ENCODE measurements around the gene SYK.

SYK gene

GRCh38 chr9:90909747-90910283 is 108.2 kb downstream of the SYK start:
- CTCF ChIA-PET = no interaction called here
- H3K4me3 ChIP-seq (ENCODE audit: low read depth, low read length) = no peak overlapping the region
- H3K9me3 ChIP-seq (ENCODE audit: control insufficient read depth, insufficient read depth, low read depth, low read length) = no peaks in the 10 kb centered on the region
- no peaks in the 10 kb centered on the region for H3K4me1 ChIP-seq (ENCODE audit: control insufficient read depth, insufficient read depth, low read length)
- no peaks in the 10 kb centered on the region for H3K36me3 ChIP-seq (ENCODE audit: control insufficient read depth in 2 of 2, insufficient read depth in 1 of 2, low read length in 2 of 2)
- POLR2A ChIA-PET = no interaction called here
- TF ChIP-seq ZNF157 (tag by site-specific recombination; IDR thresholded peaks at IDR 0.05) (peak; percentile 95), ZBTB7A (tag by site-specific recombination; IDR thresholded peaks at IDR 0.05; ENCODE audit: low read depth) (no peak), SCRT2 (tag by site-specific recombination; IDR thresholded peaks at IDR 0.05) (no peak), ZNF391 (tag by site-specific recombination; IDR thresholded peaks at IDR 0.05; ENCODE audit: borderline replicate concordance, low read depth) (no peak), ZNF544 (tag by site-specific recombination; IDR thresholded peaks at IDR 0.05) (no peak), ZBTB20 (tag by site-specific recombination; IDR thresholded peaks at IDR 0.05) (no peak), ZNF248 (tag by site-specific recombination; IDR thresholded peaks at IDR 0.05) (no peak), KLF7 (tag by site-specific recombination; IDR thresholded peaks at IDR 0.05; ENCODE audit: borderline replicate concordance) (no peak), ZNF169 (tag by site-specific recombination; IDR thresholded peaks at IDR 0.05) (no peak)
- no peak overlapping the region for H3K27ac ChIP-seq (ENCODE audit: extremely low read depth, low read depth, low read length)

DNA sequence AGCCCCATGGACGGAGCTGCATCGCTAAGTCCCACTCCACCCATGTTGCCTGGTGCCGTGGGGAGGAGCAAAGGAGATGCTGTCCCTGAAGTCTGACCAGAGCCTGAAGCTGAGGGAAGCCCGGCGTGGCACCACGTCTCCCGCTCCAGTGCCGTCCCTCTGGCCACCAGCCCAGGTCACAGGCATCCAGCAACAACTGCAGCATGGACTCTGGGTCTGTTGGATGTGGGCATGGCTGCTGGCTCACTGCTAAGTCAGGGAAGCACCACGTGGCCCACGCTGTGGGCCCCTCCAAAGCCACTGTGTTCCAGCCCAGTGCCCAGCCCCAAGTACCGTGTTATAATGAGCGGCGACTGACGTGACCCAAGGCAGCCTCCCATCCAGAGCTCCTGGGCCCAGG is 112.6 kb downstream of the SYK start:
- Histone ChIP-seq H3K4me3 (ENCODE audit: low read depth, low read length) (no peak overlapping the region), H3K9me3 (ENCODE audit: control insufficient read depth, insufficient read depth, low read depth, low read length) (no peaks in the 10 kb centered on the region), H3K4me1 (ENCODE audit: control insufficient read depth, insufficient read depth, low read length) (no peaks in the 10 kb centered on the region), H3K36me3 (ENCODE audit: control insufficient read depth in 2 of 2, insufficient read depth in 1 of 2, low read length in 2 of 2) (no peaks in the 10 kb centered on the region), H3K27ac (ENCODE audit: extremely low read depth, low read depth, low read length) (no peak overlapping the region)
- POLR2A ChIA-PET = interaction anchor here (0.7 kb wide), 1 partner anchor 512 kb away, joined by 3 read pairs; no protein-coding TSS in a partner anchor
- no peak for TF ChIP-seq ZNF555 (tag by site-specific recombination; conservative IDR thresholded peaks at IDR 0.05)
- no peak for TF ChIP-seq ZXDB (tag by site-specific recombination; IDR thresholded peaks at IDR 0.05)
- no peak for TF ChIP-seq ZBTB49 (tag by site-specific recombination; IDR thresholded peaks at IDR 0.05; ENCODE audit: low read depth)
- TF ChIP-seq ZNF514 (tag by site-specific recombination; IDR thresholded peaks at IDR 0.05) = no peak
- no peak for TF ChIP-seq ZNF341 (tag by site-specific recombination; IDR thresholded peaks at IDR 0.05; ENCODE audit: low read depth)
- CTCF ChIA-PET = interaction anchor here (0.5 to 4.7 kb wide), 33 partner anchors 8 to 1037 kb away, joined by 3 to 94 read pairs (median 5); partner anchors contain the start of genes NFIL3 and ROR2

GRCh38 chr9:90914868-90915483 is 113.4 kb downstream of the SYK start:
- Histone ChIP-seq H3K27ac (ENCODE audit: extremely low read depth, low read depth, low read length) (no peak overlapping the region), H3K4me1 (ENCODE audit: control insufficient read depth, insufficient read depth, low read length) (no peaks in the 10 kb centered on the region), H3K4me3 (ENCODE audit: low read depth, low read length) (no peak overlapping the region), H3K36me3 (ENCODE audit: control insufficient read depth in 2 of 2, insufficient read depth in 1 of 2, low read length in 2 of 2) (no peaks in the 10 kb centered on the region), H3K9me3 (ENCODE audit: control insufficient read depth, insufficient read depth, low read depth, low read length) (no peaks in the 10 kb centered on the region)
- TF ChIP-seq TCF7L2 (IDR thresholded peaks at IDR 0.05; ENCODE audit: borderline replicate concordance, low read depth, low read length) = no peak
- TF ChIP-seq, protein P1, sequence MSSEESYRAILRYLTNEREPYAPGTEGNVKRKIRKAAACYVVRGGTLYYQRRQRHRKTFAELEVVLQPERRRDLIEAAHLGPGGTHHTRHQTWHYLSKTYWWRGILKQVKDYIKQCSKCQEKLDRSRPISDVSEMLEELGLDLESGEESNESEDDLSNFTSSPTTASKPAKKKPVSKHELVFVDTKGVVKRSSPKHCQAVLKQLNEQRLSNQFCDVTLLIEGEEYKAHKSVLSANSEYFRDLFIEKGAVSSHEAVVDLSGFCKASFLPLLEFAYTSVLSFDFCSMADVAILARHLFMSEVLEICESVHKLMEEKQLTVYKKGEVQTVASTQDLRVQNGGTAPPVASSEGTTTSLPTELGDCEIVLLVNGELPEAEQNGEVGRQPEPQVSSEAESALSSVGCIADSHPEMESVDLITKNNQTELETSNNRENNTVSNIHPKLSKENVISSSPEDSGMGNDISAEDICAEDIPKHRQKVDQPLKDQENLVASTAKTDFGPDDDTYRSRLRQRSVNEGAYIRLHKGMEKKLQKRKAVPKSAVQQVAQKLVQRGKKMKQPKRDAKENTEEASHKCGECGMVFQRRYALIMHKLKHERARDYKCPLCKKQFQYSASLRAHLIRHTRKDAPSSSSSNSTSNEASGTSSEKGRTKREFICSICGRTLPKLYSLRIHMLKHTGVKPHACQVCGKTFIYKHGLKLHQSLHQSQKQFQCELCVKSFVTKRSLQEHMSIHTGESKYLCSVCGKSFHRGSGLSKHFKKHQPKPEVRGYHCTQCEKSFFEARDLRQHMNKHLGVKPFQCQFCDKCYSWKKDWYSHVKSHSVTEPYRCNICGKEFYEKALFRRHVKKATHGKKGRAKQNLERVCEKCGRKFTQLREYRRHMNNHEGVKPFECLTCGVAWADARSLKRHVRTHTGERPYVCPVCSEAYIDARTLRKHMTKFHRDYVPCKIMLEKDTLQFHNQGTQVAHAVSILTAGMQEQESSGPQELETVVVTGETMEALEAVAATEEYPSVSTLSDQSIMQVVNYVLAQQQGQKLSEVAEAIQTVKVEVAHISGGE (tag by site-specific recombination; conservative IDR thresholded peaks at IDR 0.05; ENCODE audit: low read depth) = no peak
- peak; percentile 36; the same call in 1 of the 2 replicates for TF ChIP-seq ZNF660 (tag by site-specific recombination; IDR thresholded peaks at IDR 0.05)
- TF ChIP-seq GLIS2 (tag by site-specific recombination; IDR thresholded peaks at IDR 0.05) = peak; percentile 42; the same call in 1 of the 2 replicates
- TF ChIP-seq CTCF (tag by site-specific recombination; IDR thresholded peaks at IDR 0.05) = peak; percentile 83
- no peak for TF ChIP-seq ZNF549 (tag by site-specific recombination; IDR thresholded peaks at IDR 0.05)
- no peak for TF ChIP-seq ZNF37A (tag by site-specific recombination; IDR thresholded peaks at IDR 0.05)
- peak; percentile 88 for TF ChIP-seq ZNF654 (tag by site-specific recombination; IDR thresholded peaks at IDR 0.05; ENCODE audit: low read depth)
- CTCF ChIA-PET = interaction anchor here (0.5 to 4.7 kb wide), 59 partner anchors 9 to 1223 kb away, joined by 3 to 94 read pairs (median 4); partner anchors contain the start of genes NFIL3 and ROR2
- POLR2A ChIA-PET = interaction anchor here (0.7 kb wide), 2 partner anchors 86 to 511 kb away, joined by 3 read pairs; no protein-coding TSS in a partner anchor

All from HEK293 (cell line).